Left forelimb (tissue), 1 donor: ENCODE data around the gene CCT7.
"Not testable (repeated sequence)": the region's sequence is repeated elsewhere in the genome, so short reads cannot be mapped to it uniquely, and the experiment has no call there.

Experiments used
- DNase-seq: peaks from one replicate; pipeline ENCODE4 v3.0.0-alpha.2; 2018; ENCODE audit warnings: low spot score

Gene CCT7

DNA sequence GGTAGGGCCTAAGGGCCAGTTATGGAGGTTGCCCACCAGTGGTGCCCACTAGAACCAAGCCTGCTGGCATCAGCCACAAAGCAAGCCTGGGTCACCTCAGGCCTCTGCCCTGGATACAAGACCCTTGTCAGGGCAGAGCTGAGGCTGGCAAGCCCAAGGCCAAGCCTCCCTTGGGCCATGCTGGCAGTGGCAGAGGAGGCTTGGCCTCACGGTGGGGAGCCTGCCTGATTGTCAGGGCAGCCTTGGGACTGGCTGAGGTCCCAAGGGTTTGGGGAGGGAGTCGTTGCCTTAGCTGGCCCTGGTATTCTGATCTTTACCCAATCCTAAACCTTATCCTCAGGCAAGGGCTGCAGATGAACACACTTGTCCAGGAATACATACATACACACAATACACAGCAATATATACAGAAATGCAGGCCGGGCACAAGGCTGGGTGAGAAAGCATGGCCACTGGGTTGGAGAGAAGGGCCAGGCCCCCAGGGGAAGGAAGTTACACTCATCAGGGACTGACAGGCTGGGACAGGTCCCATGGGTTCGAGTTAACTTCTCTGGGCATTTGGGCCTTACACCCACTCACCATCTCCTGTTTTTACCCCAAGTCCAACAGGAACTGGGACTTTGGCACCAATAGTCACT, 21.0 kb downstream of the CCT7 start:
- no peak for DNase-seq

DNA sequence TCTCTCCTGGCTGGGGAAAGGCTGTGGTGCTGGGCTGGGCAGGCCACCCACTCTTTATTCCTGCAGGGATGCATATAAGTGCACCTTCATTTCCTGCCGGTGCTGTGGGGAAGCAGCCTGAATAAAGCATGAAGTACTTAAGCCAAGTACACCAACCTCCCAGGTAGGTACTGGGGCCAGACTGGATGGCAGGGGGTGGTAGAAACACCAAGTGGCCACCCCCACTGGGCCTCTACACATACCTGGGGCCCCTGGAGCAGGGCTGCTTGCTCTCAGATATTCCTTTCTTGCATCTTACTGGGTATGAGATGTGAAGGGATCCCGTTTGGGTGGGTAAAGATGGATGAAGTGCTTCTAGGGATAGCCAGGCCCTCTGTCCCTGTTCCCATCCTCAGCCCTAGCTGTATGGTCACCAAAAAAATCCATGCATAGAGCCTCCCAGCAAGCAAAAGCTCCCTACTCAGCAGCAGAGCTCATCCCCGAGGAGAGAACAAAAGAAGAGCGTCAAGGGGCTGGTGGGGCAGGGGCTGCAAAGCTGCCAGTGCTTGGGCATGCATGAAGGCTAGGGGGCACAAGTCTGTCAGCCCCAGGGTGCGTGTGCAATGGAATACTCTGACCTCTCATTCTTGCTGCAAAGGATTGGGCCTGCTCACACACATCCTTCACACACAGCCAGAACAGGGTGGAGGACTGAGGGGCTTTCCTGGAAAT, 22.0 kb downstream of the CCT7 start:
- DNase-seq = no peak

DNA sequence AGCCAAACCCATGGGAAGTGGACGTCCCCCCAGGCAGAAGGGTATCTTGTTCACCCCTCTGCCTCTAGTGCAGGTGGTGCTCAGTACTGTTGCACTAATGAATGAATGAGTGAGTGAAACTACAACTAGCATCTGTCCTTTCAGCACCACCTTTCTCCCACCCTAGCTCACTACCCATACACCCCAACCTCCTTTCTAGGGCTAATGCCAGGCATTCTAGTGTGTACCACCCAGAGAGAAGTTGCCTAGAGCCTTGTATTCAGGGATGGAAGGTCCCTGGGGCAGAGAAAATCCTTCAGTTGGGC, 22.5 kb downstream of the CCT7 start:
- DNase-seq = no peak

DNA sequence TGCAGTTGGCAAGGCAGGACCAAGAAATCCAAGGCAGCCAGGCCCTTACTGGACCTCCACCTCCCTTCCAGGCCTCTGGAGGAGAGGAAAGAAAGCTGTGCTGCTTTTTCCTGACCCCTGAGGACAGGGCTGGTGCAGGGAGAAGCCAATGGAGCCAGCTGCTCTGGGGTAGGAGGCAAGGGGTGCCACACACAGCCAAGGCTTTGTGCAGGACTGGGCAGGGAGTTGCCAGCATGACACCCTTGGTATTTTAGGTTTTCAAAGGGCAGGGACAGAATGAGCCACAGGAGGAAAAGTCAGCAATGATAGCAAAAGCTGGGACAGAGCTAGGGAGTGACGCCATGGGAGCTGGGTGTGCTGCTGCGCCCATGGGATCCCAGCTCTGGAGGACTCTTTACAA, 22.9 kb downstream of the CCT7 start:
- no peak for DNase-seq

DNA sequence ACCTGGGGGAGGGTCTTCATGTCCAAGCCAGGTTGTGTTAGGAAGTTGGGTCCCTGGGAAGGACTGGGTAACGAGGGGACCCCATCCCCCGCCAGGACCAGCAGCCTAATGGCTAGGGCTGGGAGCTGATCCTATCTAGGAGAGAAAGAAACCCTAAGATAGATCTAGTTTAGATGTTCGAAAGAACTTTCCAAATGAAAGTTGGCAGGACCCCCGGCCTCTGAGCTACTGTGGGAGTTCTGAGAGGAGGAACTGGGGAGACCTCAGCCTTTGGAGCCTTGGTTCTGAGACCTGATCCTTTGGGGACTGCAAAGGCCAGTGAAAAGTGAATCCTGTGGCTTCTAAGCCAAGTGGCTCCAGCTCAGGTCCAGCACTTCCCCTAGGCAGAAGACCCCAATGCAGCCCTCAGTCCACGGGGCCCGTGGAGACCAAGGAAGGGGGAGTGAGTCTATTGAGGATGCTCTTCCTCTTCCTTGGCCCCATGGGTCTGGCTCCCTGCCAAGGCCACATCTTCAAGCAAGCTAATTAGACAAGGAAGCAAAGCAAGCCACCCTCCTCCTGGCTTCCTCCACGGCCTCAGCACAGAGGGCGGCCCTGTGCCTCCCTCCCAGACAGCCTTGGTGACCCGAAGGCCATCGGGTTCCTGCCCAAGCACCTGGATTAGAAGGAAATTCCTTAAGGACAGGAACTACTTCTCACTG, 23.5 kb downstream of the CCT7 start:
- DNase-seq = no peak

DNA sequence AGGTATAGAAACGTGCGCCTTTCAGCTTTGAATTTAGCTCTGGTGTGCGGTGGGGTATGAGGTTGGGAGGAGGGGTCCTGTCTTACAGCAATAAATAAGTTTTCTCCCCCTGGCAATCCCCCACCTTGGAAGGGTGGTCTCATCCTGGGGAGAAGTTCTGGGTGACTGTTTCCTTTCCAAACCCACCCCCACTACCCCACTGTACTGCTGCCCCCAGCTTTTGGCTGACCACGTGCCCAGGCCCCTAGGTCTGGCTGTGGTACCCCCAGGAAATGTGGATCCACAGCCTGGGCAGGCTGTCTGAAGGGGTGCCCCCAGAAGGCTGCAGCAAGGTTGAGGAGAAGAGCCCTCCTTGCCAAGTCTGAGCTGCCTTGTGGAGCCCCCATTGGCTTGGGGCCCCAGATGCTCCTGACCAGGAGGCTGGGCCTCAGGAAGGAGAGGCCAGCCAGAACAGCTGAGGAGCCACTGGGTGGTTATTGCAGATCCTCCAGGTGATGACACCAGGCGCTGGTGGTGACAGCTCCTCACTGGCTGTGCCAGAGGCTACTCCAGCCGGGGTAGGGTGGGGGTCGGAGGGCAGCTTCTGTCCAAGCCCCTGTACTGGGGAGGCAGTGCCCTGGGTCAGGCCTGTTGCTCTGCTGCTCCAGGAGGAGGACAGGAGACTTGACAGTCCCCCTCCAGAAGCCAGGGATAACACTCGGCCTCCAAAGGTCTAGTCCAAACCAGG, 24.2 kb downstream of the CCT7 start:
- DNase-seq = no peak

DNA sequence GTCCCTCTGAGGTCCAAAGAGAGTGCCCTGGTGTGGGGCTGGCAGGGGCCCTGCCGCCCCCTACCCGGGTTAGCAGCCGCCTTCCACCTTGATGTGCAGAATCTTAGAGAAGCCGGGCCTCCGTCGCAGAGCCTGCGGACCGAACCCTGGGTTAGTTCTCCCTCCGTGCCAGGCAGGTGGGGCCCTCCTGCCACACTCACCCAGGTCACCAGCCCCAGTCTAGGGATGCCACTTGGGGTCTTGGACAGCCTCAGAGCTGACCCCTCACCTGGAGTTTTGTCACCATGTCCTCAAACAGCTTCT, 24.8 kb downstream of the CCT7 start:
- no peak for DNase-seq

DNA sequence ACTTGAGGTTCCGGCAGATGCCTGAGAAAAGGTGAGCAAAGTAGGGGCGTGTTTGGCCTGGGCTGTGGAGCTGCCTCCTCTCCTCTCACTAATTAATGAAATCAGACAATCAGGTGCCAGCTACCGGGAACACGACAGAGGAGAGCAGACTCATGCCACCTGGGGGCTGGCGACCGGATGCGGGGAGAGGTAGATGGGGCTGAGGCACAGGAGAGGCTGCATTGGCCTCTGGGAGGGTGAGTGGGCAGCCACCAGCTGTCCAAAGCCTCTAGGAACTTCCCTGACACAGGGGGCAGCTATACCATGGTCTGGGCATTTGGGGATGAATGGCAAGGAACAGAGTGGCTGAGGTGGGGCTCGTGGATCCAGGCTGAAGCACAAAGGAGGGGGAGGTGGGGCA, 25.2 kb downstream of the CCT7 start:
- no peak for DNase-seq

DNA sequence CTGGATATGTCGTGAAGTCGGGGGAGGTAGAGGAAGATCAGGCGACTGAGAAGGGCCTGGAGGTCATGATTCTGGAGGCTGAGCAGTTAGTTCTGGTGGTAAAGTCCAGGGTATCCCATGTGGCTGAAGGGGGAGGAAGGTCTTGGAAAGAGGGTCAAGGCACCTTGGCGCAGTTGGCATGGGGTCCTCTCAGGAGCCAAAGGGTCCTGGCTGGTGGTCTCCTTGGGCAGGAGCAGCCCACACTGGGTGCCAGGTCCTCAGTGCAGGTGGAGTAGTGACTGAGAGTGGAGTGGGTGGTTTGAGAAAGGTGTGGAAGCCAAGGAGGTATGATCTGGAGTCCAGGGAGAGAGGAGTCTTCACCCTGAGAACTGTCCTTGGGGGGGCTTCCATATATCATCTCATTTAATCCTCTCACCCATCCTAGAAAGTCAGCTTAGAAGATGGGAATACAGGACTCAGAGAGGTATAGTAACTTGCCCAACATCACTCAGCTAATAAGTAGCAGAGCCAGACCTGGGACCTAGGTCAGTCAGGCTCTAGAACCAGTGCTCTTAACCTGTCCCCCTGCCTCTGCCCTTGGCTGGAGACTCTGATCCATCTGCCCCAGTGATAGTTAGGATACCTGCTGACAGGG, 25.7 kb downstream of the CCT7 start:
- DNase-seq = no peak

DNA sequence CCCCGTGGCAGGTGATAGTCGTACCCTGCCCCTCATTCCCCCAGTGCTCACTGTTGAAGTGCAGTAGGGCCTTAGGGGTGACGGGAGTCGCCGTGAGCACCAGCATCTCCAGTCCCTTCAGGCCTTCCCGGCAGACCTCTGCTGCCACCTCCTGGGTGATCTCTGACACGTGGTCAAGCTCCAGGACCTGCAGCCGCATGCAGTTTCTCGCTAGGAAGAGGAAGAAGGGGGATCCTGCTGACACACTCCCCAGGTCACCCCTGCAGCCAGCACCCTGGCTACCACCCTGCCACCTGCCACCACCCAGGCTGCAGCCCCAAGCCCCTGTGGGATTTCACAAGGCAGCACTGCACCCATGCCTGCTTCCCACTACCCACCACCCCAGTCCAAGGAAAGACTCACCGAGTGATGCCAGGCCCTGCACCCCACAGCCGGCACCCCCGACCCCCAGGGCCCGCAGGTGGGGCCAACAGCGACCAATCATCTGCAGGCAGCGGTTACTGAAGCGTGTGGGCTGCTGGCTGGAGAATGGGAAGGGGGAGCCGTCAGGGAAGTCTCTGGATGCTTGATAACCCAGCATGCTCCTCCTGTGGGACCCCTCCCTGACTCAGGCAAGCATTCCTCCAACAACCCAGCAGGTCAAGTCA, 26.4 kb downstream of the CCT7 start:
- DNase-seq = no peak

DNA sequence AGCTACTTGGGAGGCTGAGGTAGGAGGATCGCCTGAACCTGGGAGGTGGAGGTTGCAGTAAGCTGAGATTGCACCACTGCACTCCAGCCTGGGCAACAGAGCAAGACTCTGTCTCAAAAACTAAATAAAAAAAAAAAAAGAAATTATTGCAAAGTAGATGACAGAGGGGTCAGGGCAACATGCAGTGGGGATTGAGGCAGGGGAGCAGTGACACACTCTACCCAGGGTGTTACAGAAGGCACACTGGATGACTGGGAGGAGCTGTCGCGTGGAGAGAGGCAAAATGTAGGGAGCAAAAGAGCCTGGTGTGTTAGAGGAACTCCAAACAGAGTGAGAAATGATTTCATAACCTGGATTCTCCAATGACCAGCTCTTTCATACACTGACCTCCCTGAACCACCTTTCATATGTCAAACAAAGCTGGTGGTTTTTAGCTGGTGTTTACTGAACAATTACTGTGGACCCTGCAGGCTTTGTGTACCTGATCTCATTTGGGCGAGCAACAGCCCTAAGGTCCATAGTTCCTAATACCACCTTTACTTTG, 28.1 kb downstream of the CCT7 start:
- DNase-seq = no peak

DNA sequence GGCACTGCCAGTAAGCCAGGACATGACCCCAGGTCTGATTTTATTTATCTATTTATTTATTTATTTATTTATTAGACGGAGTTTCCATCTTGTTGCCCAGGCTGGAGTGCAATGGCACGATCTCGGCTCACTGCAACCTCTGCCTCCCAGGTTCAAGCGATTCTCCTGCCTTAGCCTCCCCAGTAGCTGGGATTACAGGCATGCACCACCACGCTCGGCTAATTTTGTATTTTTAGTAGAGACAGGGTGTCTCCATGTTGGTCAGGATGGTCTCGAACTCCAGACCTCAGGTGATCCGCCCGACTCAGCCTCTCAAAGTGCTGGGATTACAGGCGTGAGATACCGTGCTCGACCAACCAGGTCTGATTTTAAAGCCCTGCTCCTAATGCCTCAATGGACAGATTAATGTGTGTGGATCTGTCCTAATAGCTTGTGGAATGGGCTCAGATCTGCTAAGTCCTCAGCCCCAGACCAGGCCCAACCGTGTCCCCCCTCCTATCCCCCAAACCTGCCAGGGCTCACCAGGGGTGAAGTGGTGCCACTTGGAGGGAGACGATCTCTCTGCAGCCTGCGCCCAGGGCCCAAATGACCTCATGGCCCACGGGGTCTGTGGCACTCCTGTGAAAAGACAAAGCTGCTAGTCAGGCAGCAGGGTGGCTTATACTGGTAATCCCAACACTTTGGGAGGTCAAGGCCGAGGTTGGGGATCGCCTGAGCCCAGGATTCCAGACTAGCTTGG, 28.8 kb downstream of the CCT7 start:
- not testable (repeated sequence) for DNase-seq

DNA sequence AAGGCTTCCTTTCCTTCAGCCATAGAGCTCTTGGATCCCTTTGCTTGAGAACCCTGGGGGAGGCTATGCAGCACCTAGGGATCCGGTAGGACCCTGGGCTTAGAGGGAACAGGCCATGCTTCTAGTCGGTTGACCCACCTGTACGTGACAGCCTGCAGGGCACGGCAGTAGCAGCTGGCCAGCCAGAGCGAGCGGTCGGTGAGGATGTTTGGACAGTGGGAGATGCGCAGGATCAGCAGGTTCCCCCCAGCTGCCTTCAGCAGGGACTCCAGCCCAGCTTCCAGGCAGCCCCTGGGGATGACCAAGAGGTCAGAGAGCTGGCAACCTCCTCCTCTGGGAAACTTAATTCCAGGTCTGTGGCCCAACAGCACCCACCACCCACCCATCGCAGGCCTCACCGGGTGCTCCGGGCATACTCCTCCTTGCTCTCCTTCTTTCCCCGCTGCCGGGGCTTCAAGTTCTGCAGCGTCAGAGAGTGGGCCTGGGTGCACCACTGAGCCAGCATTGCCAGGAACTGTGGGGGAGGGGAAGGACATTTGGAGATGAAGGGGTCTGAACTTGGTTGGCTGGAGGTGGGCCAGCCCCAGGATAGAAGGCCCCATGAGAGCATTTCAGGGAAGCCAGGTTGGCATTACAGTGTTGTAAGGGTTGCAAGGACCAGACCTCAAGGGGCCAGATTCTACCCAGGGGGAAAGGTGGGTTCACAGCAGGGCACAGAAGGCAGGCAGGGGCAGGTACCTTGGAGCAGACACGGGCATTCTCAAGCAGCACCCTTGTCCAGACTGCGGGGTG, 29.6 kb downstream of the CCT7 start:
- DNase-seq = no peak

DNA sequence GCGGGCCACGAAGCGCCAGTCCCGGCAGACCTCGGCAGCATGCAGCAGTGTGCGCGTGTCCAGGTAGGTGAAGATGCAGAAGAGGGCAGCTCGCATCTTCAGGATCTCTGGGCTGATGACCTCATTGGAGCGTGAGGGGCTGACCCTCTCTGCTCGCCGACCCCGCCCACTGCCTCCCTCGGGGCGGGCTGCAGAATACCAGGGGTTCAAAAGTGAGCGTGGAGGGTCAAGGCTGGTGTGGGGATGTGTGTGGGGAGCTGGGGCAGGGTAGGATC, 30.2 kb downstream of the CCT7 start:
- DNase-seq = no peak

DNA sequence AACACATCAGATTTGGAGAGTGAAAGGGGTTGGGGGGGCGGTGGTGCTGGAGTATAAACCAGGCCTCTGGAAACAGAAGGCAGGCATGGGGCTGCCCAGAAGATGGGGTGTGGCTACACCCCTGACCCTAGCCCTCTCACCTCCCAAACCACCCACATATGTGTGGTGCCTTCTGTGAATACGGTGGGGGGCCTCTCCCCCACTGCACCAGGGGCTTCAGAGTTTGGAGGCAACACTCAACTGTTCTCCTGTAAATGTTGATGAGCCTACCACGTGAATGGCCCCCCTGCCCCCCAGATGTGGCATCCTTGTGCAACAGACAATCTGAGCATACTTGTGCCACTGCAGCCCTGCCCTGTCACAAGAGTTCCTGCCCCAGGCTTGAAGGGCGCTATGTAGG, 30.7 kb downstream of the CCT7 start:
- no peak for DNase-seq

DNA sequence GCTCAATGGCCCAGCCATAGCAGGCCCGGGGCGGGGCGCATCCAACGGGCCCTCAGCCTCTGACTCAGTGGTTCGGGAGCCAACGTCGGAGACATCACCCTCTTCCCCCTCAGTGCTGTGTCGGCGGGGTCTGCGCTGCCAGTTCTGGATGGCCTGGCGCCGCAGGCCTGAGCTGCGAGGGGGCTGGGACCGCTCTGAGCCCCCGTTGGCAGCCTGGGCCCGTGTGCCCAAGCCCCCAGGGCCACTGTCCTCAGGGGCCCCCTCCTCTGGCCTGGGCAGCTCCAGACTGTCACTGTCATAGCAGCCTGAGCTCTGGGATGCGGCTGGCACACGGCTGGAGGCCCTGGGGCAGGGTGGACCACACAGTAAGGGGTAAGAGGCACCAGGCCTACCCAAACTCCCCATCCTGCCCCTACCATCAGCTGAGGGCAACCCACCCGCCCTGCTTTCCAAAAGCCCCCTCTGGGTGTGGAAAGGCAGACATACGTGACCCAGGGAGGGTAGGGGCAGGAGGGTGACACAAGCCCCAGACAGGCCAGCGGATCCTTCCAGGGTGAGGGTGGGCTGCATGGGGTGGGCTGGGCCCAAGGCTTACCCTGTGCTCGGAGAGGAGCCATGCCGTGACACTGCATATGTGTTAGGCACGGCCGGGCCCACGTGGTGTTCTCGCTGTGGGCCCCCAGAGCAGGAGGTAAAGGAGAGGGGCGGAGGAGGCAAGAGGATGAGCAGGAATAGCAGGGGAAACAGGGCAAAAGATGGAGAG, 31.4 kb downstream of the CCT7 start:
- no peak for DNase-seq

DNA sequence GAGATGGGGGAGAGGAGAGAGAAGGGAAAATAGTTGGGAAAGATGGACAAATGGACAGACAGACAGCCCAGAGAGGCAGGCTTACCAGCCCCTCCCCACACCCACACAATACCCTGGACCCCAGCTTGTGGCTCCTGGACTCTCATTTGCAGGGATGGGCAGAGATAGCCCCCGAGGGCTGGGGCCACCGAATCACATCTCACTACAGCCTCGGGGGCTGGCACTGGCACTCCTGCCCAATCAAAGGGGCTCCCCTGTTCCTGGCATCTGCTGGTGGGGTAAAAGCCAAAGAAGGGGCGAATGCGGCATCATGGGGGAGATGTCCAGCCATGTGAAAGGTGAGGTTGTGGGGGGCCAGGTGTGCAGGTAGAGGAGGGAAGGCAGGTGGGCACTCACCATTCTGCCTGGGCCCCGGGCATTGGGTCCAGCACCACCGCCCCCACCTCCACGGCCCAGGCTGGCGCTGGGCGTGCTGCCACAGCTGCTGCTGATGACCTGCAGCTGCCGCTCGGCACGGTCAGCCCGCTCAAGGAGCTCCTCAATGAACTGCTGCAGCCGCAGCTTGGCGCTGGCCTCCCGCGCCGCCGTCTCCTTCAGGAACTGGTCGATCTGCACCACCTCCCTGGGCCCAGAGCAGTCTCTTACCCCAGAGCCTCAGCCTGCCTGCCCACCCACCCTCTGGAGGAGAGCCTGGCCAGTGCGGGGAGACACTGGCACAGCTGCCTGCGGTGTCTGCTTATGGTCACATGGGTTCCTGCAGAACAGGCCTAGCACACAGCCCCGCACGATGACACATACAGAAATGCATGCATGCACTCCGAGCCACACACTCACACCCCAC, 32.2 kb downstream of the CCT7 start:
- no peak for DNase-seq

DNA sequence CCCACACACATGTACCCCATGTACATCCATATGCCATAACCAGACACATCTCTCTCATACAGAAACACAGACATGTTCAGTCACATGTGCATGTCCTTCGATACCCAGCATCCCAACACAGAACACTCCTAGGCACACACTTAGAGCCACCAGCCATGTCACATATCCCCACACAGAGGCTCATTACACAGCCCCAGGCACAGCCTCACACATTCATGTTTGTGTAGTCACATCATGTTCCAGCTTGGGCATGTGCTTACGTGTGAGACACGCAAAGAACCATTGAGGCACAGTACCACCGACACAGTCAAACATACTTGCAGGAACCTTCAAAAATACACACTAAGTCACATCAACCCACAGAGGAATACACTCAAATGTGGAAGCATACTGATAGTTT, 32.9 kb downstream of the CCT7 start:
- no peak for DNase-seq

DNA sequence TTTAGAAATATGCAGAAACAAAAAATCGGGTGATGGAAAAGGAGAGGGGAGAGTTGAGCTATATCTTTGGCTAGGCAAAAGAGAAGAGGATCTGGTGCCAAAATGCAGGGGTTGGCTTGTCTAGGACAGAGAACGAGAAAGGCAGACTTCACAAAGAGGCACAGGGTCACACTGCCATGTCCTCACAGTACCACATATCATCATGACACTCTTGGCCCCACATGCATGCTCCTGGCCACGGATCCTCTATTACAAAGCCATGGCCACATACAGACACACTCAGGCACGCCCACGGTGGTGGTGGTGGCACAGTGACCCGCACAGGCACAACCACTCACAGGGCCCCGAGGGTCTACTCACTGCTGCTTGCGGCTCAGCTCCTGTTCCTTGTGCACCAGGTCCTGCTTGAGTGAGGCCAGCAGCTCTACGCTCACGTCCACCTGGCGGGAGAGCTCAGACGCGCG, 34.3 kb downstream of the CCT7 start:
- no peak for DNase-seq
